ENCODE results near the gene TTC16. TPM values are rescaled to one million over a fixed set of nuclear protein-coding genes. Genes with fewer than 3 reads are reported as not detected.

Gene TTC16
- total and polyA plus RNA-seq, 7 donors, result 0.01 to 0.10 (median 0.03) TPM; not detected in 4

GRCh38 chr9:127742435-127743088 is 26.7 kb downstream of the TTC16 start:
- TF ChIP-seq, protein P1, sequence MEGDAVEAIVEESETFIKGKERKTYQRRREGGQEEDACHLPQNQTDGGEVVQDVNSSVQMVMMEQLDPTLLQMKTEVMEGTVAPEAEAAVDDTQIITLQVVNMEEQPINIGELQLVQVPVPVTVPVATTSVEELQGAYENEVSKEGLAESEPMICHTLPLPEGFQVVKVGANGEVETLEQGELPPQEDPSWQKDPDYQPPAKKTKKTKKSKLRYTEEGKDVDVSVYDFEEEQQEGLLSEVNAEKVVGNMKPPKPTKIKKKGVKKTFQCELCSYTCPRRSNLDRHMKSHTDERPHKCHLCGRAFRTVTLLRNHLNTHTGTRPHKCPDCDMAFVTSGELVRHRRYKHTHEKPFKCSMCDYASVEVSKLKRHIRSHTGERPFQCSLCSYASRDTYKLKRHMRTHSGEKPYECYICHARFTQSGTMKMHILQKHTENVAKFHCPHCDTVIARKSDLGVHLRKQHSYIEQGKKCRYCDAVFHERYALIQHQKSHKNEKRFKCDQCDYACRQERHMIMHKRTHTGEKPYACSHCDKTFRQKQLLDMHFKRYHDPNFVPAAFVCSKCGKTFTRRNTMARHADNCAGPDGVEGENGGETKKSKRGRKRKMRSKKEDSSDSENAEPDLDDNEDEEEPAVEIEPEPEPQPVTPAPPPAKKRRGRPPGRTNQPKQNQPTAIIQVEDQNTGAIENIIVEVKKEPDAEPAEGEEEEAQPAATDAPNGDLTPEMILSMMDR (IDR thresholded peaks at IDR 0.05), result no peak
- Histone ChIP-seq H3K9me3 (no peaks in the 10 kb centered on the region), H3K27me3 (ENCODE audit: insufficient read depth in 3 of 3, low read length in 2 of 3) (no peaks in the 10 kb centered on the region), H3K4me3 (peak overlapping the region; percentile 54), H3K36me3 (ENCODE audit: insufficient read depth in 1 of 2, low read depth in 1 of 2) (peaks cover 0 to 19% of the 10 kb centered on the region in 2 donors), H3K27ac (peak overlapping the region; percentile 77), H3K4me1 (peaks cover 8% of the 10 kb centered on the region)
- peak in 3 of 4 donors; percentile 17 to 36 (median 25) for ATAC-seq
- WGBS, 3 donors, result 40 to 52% (median 50%) methylated on average over 33 of the region's 33 CpGs
- intact Hi-C loops (cut with DNase I), result no loop called here
- peak; percentile 67 to 80 for DNase-seq

GRCh38 chr9:127744398-127745110 is 28.7 kb downstream of the TTC16 start:
- DNase-seq (no peak), ATAC-seq (no peak)
- Histone ChIP-seq H3K27ac (no peak overlapping the region), H3K36me3 (ENCODE audit: insufficient read depth in 1 of 2, low read depth in 1 of 2) (peaks cover 0 to 15% of the 10 kb centered on the region in 2 donors), H3K4me1 (peaks cover 8% of the 10 kb centered on the region), H3K4me3 (no peak overlapping the region), H3K9me3 (no peaks in the 10 kb centered on the region), H3K27me3 (ENCODE audit: insufficient read depth in 3 of 3, low read length in 2 of 3) (no peaks in the 10 kb centered on the region)
- WGBS, 3 donors, result 85 to 94% (median 87%) methylated on average over 18 to 19 of the region's 19 CpGs
- intact Hi-C loops (cut with DNase I), result no loop called here
- TF ChIP-seq, protein P1 (IDR thresholded peaks at IDR 0.05), result no peak

GRCh38 chr9:127746959-127747569 is 31.2 kb downstream of the TTC16 start:
- 54 to 58% (median 55%) methylated on average over 15 of the region's 15 CpGs for WGBS, 3 donors
- Histone ChIP-seq H3K4me3 (no peak overlapping the region), H3K4me1 (no peaks in the 10 kb centered on the region), H3K36me3 (ENCODE audit: insufficient read depth in 1 of 2, low read depth in 1 of 2) (peaks cover 0 to 17% of the 10 kb centered on the region in 2 donors), H3K9me3 (no peaks in the 10 kb centered on the region), H3K27ac (no peak overlapping the region), H3K27me3 (ENCODE audit: insufficient read depth in 3 of 3, low read length in 2 of 3) (peaks cover 0 to 2% (median 0%) of the 10 kb centered on the region in 3 donors)
- intact Hi-C loops (cut with DNase I), result no loop called here
- TF ChIP-seq, protein P1 (IDR thresholded peaks at IDR 0.05), result no peak
- DNase-seq (no peak), ATAC-seq (no peak)

- ATAC-seq (no peak), DNase-seq (no peak)
- H3K4me3 ChIP-seq, result no peak overlapping the region
- H3K36me3 ChIP-seq (ENCODE audit: insufficient read depth in 1 of 2, low read depth in 1 of 2), result peaks cover 0 to 13% of the 10 kb centered on the region in 2 donors
- H3K27ac ChIP-seq, result no peak overlapping the region
- no peaks in the 10 kb centered on the region for H3K9me3 ChIP-seq
- intact Hi-C loops (cut with DNase I), result no loop called here
- peaks cover 0 to 17% (median 10%) of the 10 kb centered on the region in 3 donors for H3K27me3 ChIP-seq (ENCODE audit: insufficient read depth in 3 of 3, low read length in 2 of 3)
- TF ChIP-seq, protein P1 (IDR thresholded peaks at IDR 0.05), result no peak
- H3K4me1 ChIP-seq, result no peaks in the 10 kb centered on the region
- 90 to 92% (median 92%) methylated on average over 26 of the region's 26 CpGs for WGBS, 3 donors
Observed at GRCh38 chr9:127749090-127749787, 33.4 kb downstream of the TTC16 start.

Data from psoas muscle (tissue), 8 donors.